GM21576 (cell line): Measurements from ENCODE around the gene SORCS1.

Experiments used
- ATAC-seq: cut with Tn5 transposase; IDR thresholded peaks from one replicate; pipeline ENCODE4 v1.9.1; 2021; ENCODE audit warnings: mild to moderate bottlenecking, moderate library complexity; ENCODE audit not compliant: unreplicated experiment

Gene SORCS1

DNA sequence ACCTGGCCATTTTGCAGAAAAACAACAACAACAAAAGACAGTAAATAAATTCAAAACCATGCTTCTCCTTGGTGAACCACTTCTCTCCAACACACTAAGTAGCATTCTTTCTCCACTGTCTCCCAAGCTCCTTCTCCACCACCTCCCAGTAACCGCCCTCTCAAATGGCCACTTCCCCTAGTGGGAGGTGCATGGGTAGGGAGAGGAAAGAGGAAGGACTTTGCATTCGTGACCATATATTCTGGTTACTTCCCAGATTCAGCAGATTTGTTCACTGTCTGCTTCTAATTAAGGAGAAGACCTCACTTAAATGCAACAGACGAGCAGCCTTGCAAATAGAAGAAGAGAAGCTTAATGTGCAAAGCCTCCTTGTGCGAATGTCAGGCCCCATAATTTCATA lies 166.8 kb downstream of the SORCS1 start:
- no peak for ATAC-seq

- no peak for ATAC-seq
Measured at GRCh38 chr10:106996510-106996909, 168.0 kb downstream of the SORCS1 start.

DNA sequence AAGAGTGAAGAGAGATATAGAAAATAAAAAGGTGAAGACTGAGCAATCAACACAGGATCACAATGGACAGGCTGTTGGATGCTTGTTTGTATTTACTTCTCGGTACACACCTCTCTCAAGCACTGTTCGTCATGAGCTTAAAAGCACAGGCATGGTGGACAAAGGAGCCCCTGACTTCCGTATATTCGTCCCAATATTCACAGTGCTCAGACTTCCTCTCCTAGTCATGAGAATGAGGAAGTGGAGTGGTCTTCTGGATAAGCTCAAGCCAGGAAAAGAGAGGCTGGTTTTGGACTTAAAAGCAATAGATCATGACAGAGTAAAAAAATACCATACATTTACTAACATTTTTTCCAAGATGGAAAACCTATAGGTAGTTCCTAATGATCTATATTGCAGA lies 172.5 kb downstream of the SORCS1 start:
- no peak for ATAC-seq

GRCh38 chr10:106991091-106991490 lies 173.4 kb downstream of the SORCS1 start:
- ATAC-seq, result no peak

- no peak for ATAC-seq
Measured at GRCh38 chr10:106987362-106987761, 177.1 kb downstream of the SORCS1 start.

- no peak for ATAC-seq
Measured at GRCh38 chr10:106982268-106982667, 182.2 kb downstream of the SORCS1 start.

GRCh38 chr10:106981452-106982075 lies 182.9 kb downstream of the SORCS1 start:
- ATAC-seq, result no peak

- peak; percentile 92 for ATAC-seq
Measured at GRCh38 chr10:106980495-106981451, 183.7 kb downstream of the SORCS1 start.

- no peak for ATAC-seq
Measured at GRCh38 chr10:106978756-106979155, 185.8 kb downstream of the SORCS1 start.

DNA sequence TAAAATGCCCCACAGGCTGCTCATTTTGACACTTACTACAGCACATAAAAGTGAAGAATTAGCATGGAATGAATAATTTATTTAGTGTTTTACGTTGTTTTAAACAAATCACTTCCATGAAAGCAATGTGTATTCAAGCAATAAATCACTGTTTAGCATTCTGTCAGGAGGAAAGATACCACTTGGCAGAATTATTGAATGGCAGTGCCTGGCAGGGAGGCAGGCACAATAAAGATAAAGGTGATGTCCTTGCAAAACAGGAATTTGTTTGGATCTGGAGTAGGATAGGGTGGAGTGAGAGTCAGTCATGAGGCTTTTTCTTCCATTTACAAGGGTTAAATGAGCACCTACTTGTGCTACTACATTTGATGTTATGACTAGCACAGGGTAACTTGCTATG lies 190.8 kb downstream of the SORCS1 start:
- no peak for ATAC-seq

DNA sequence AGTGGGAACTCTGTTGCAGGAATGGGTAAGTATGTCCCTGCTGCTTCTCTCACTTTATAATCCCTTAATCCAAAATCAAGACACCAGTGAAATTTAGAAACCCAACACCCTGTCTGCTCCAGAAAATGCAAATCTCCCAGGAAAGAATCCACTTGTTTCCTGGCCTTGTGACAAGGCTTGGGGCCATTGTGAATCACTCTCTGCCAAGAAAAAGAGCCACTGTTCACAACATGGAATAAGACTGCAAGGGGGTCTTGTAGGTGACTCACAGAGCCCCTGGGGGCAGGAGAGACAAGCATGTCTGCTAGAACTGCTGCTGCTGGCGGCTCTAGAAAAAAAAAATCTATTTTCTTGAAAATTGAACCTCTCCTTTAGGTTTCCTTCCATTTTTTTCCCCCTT lies 191.2 kb downstream of the SORCS1 start:
- no peak for ATAC-seq

- ATAC-seq, result no peak
Measured at GRCh38 chr10:106972381-106972780, 192.1 kb downstream of the SORCS1 start.

DNA sequence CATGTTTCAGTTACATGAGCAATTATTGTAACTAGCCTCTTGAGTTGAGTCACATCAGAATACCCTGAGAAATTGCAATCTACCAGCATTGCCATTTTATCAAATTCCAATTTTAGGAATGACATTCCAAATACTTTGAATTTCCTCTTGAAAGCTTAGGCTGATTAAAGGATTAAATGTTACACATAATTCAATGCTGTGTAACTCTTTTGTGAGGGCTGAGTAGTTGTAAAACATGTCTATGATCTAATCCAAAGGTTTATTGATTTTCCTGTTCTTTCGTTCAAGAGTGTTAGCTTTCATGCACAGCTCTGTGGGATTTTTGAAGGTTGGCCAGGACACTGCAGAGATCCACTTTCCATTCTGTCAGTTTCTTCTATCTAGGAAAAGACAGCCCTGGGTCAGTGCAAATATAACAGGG lies 193.1 kb downstream of the SORCS1 start:
- no peak for ATAC-seq

DNA sequence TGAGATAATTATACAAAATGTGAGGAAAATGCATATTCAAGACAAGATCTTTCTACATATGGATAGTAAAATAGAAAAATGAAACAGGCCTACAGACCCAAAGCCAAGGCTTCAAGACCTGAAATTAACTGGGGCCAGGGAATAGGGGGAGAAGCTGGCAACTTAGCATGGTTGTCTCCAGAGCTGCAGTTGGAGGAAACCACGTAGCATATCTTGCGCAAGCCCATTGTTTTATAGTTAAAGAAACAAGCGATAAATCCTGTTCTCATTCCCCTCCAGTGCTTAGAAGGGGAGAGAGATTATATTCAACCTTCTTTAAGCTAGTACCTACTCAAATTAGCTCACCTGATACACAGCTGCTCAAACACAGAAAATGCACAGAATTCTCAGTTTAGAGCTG lies 197.1 kb downstream of the SORCS1 start:
- no peak for ATAC-seq

DNA sequence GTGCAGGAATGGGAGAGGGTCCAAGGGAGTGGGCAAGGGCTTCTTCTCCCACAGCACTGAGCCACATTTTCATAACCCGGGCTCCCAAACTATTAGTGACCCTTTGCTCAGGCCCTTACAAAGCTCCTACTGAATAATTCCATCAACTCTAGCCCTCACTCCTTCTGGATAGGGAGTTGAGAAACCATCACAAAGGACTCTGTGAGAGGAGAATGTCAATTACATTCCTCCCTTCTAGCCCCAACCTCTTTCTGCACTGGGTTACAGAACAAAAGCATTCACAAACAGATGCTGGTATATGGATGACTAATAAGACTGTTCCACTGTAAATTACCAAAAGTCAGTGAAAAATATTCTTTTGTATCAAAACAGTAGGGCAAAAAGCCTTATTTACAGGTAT lies 203.7 kb downstream of the SORCS1 start:
- ATAC-seq, result no peak

GRCh38 chr10:106959521-106959920 lies 205.0 kb downstream of the SORCS1 start:
- peak; percentile 50 for ATAC-seq

GRCh38 chr10:106958589-106959361 lies 205.7 kb downstream of the SORCS1 start:
- ATAC-seq, result no peak

DNA sequence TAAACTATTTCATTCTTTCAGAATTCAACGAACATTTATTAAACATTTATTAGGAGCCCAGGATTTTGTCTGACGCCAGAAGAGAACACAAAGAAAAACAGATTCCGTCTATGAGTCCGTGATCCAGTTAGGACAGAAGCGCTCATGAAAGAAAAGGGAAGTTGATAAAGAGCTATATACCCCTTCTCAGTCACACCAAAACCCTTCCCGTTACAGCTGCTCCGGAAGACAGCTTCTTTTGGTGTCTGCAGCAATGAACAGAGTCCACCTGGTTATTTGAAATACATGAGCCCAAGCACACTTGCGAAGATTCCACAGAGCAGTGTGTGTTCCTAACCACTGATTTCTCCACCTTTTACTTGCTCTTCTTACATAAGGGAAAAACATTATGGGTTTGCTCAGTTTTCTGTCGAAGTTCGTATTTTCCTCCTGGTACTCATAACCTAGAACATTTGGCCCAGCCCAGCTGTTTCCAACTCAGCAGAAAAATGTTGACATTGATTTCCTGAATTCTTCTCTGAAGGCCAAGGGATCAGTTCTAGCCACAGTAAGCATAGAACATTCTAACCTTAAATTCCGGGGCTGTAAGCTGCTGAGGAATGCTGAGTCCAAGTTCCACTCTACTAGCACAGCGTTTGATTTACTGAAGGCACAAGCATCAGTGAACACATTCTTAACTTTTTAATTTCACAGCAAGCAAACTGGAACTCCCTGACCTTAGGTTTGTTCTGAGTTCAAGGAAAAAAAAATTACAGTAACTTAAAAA lies 206.5 kb downstream of the SORCS1 start:
- peak; percentile 65 for ATAC-seq

- ATAC-seq, result no peak
Measured at GRCh38 chr10:106956216-106956915, 208.1 kb downstream of the SORCS1 start.

DNA sequence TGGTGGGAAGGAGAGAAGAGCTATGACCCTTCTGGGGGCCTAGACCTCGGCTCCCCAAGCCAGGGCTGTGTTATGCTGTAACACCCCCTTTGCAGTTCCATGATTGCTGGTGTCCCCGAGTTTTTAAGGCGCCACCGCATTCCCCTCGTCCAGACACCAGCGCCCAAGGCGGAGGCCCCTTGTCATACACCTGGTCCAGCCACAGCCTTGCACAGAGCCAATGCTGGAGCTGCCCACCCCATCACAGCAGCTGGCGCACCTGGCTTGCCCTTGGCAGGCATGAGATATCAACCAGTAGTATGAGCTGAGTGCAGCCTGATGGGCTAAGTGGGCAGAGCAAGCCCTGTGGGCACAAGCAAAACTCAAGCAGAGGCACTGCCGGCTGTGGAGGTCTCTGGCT lies 209.4 kb downstream of the SORCS1 start:
- ATAC-seq, result no peak
